ENCODE measurements around the gene FAM120B. TPM values are rescaled to one million over a fixed set of nuclear protein-coding genes. Genes with fewer than 3 reads are reported as not detected.
"Not testable (repeated sequence)": the region's sequence is repeated elsewhere in the genome, so short reads cannot be mapped to it uniquely, and the experiment has no call there.

The FAM120B gene
- total RNA-seq, 3 donors from 2014 or later, result 30.7 to 40.0 (median 38.3) TPM

DNA sequence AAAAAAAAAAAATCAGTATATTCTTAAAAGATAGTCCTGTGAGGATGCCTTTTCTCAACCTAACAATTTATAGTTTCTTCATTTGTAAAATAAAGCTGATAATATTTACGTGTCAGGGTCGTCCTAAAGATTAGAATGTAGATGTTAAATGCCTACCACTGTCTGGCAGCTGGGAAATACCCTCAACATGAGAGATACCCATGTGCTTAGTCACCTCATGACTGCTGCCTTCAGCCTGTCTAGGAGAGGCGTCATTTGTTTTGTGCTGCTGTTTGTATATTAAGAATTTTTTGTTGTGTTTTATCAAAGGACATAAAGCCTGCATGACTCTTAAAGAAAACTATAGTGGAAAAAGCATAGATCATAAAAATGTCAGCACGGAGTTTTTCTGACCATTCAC lies 9.5 kb downstream of the FAM120B start:
- no peaks in the 10 kb centered on the region for H3K9me3 ChIP-seq
- no peaks in the 10 kb centered on the region for H3K4me1 ChIP-seq (ENCODE audit: low read depth)
- no peak for TF ChIP-seq CTCF (IDR thresholded peaks at IDR 0.05)
- ATAC-seq (no peak), DNase-seq (no peak)
- H3K36me3 ChIP-seq (ENCODE audit: low read depth), result no peaks in the 10 kb centered on the region
- intact Hi-C loops (cut with DNase I, micrococcal nuclease), result no loop called here
- H3K4me3 ChIP-seq, result no peak overlapping the region

- Histone ChIP-seq H3K4me1 (ENCODE audit: low read depth) (no peaks in the 10 kb centered on the region), H3K9me3 (no peaks in the 10 kb centered on the region), H3K4me3 (no peak overlapping the region), H3K36me3 (ENCODE audit: low read depth) (no peaks in the 10 kb centered on the region)
- ATAC-seq, result no peak
- intact Hi-C loops (cut with DNase I, micrococcal nuclease), result no loop called here
- no peak for DNase-seq
- no peak for TF ChIP-seq CTCF (IDR thresholded peaks at IDR 0.05)
These were observed 10.5 kb downstream of the FAM120B start for GRCh38 chr6:170317076-170317475.

- no peaks in the 10 kb centered on the region for H3K4me1 ChIP-seq (ENCODE audit: low read depth)
- DNase-seq, result no peak
- intact Hi-C loops (cut with DNase I, micrococcal nuclease), result no loop called here
- H3K4me3 ChIP-seq, result no peak overlapping the region
- no peak for ATAC-seq
- no peaks in the 10 kb centered on the region for H3K9me3 ChIP-seq
- no peak for TF ChIP-seq CTCF (IDR thresholded peaks at IDR 0.05)
- H3K36me3 ChIP-seq (ENCODE audit: low read depth), result no peaks in the 10 kb centered on the region
These were observed 11.2 kb downstream of the FAM120B start for GRCh38 chr6:170317718-170318117.

GRCh38 chr6:170329321-170329720 lies 22.8 kb downstream of the FAM120B start:
- Histone ChIP-seq H3K9me3 (no peaks in the 10 kb centered on the region), H3K36me3 (ENCODE audit: low read depth) (no peaks in the 10 kb centered on the region), H3K4me3 (no peak overlapping the region), H3K4me1 (ENCODE audit: low read depth) (no peaks in the 10 kb centered on the region)
- no peak for TF ChIP-seq CTCF (IDR thresholded peaks at IDR 0.05)
- no peak for ATAC-seq
- no peak for DNase-seq
- intact Hi-C loops (cut with DNase I, micrococcal nuclease), result no loop called here

DNA sequence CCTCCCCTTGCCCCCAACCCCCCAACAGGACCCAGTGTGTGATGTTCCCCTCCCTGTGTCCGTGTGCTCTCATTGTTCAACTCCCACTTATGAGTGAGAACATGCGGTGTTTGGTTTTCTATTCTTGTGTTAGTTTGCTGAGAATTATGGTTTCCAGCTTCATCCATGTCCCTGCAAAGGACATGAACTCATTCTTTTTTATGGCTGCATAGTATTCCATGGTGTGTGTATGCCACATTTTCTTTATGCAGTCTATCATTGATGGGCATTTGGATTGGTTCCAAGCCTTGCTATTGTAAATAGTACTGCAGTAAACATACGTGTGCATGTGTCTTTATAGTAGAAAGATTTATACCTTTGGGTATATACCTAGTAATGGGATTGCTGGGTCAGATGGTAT lies 28.6 kb downstream of the FAM120B start:
- H3K9me3 ChIP-seq; ATAC-seq; H3K36me3 ChIP-seq (ENCODE audit: low read depth); H3K4me3 ChIP-seq; H3K4me1 ChIP-seq (ENCODE audit: low read depth); DNase-seq; intact Hi-C loops (cut with DNase I, micrococcal nuclease): not testable (repeated sequence)

GRCh38 chr6:170344631-170345576 lies 38.3 kb downstream of the FAM120B start:
- no peak for DNase-seq

More at GRCh38 chr6:170344631-170345576, 38.3 kb downstream of the FAM120B start:
- no peak for TF ChIP-seq CTCF (IDR thresholded peaks at IDR 0.05)
- no peak overlapping the region for H3K4me3 ChIP-seq
- H3K4me1 ChIP-seq (ENCODE audit: low read depth), result no peaks in the 10 kb centered on the region
- no peaks in the 10 kb centered on the region for H3K36me3 ChIP-seq (ENCODE audit: low read depth)
- intact Hi-C loops (cut with DNase I, micrococcal nuclease), result no loop called here
- no peaks in the 10 kb centered on the region for H3K9me3 ChIP-seq
- no peak for ATAC-seq
